Right cardiac atrium (tissue), 5 donors: ENCODE data around the gene RLN3. TPM values are rescaled to one million over a fixed set of nuclear protein-coding genes. Genes with fewer than 3 reads are reported as not detected.
"Not testable (repeated sequence)": the region's sequence is repeated elsewhere in the genome, so short reads cannot be mapped to it uniquely, and the experiment has no call there.

Source experiments
- ATAC-seq, 2 donors: fragments of 200-7000 bp; cut with Tn5 transposase; one replicate each; pipeline versions ENCODE4 v1.8.0 to v1.9.1; 2020; ENCODE audit warnings: moderate library complexity in 2 of 2, mild to moderate bottlenecking in 1 of 2
- DNase-seq, 3 donors: peaks; one replicate each; pipeline ENCODE4 v3.0.0-alpha.2; 2020
- H3K27ac ChIP-seq: one replicate; pipeline ENCODE4 v1.5.1; 2013; ENCODE audit warnings: mild to moderate bottlenecking, low read length, control low read depth, moderate library complexity
- H3K27me3 ChIP-seq: one replicate; pipeline ENCODE4 v1.6.1; 2013; ENCODE audit not compliant: control insufficient read depth, insufficient read depth
- H3K4me1 ChIP-seq: one replicate; pipeline ENCODE4 v1.6.1; 2013; ENCODE audit warnings: low read length; ENCODE audit not compliant: control insufficient read depth, insufficient read depth
- H3K4me3 ChIP-seq: one replicate; pipeline ENCODE4 v1.5.1; 2013; ENCODE audit warnings: low read length, control low read depth
- H3K9me3 ChIP-seq: one replicate; pipeline ENCODE4 v1.6.1; 2013; ENCODE audit warnings: low read length; ENCODE audit not compliant: control insufficient read depth
- WGBS: extraction: QIAGEN DNeasy Blood & Tissue Kit; methylation state at CpG from one replicate; pipeline ENCODE4 v1.1.7; 2013; 5-methylcytosine and 5-hydroxymethylcytosine counted together
- intact Hi-C, 4 donors: fragments of 100-400 bp; cut with DNase I; formaldehyde crosslinking; loops; one replicate each; pipeline versions ENCODE4 v1.11.0 to v1.14.0; 2022 to 2023
- polyA plus RNA-seq: library from polyadenylated mRNA; stranded (reverse); fragments of 200-250 nt; gene quantifications from one replicate; pipeline ENCODE4 v1.2.3, GENCODE V29; 2013
- total RNA-seq, 4 donors: library from RNA; stranded (reverse); fragmentation: NEBNext Ultra II Directional; extraction: Animal tissue kit (Norgen Biotek cat#: 25700); gene quantifications; one replicate each; pipeline ENCODE4 v1.2.1, GENCODE V29; 2021
- donor health status: healthy with polysubstance abuse.
- donor health status: DM: no; HTN: yes; CAD: no.
- donor health status: DM: no; HTN: no; CAD: no.
- donor health status: DM: no; HTN: yes; CAD: no; lungs with severe emphysema.
- donor health status: DM: yes; HTN: yes; CAD: no.

Gene RLN3
- total and polyA plus RNA-seq, 5 donors = not detected

GRCh38 chr19:14005349-14006084, 22.4 kb upstream of the RLN3 start:
- Histone ChIP-seq H3K4me1 (peaks cover 7% of the 10 kb centered on the region), H3K27ac (peak overlapping the region; percentile 95), H3K27me3 (no peaks in the 10 kb centered on the region), H3K4me3 (peak overlapping the region; percentile 94), H3K9me3 (no peaks in the 10 kb centered on the region)
- WGBS = 3% methylated on average over 50 of the region's 50 CpGs
- intact Hi-C loops = no loop called here
- ATAC-seq (peak; percentile 71 to 77), DNase-seq (peak; percentile 93 to 97 (median 96))

GRCh38 chr19:14006085-14006765, 21.7 kb upstream of the RLN3 start, which contains the start of gene RFX1:
Gene RFX1 (minus strand): TSS chr19:14006320. CDS start chr19:13993843, 12,477 bp downstream.
- under 1% methylated on average over 58 of the region's 58 CpGs for WGBS
- intact Hi-C loops = no loop called here

GRCh38 chr19:14006766-14007562, 21.0 kb upstream of the RLN3 start:
- Histone ChIP-seq H3K4me1 (peaks cover 7% of the 10 kb centered on the region), H3K27me3 (no peaks in the 10 kb centered on the region), H3K9me3 (no peaks in the 10 kb centered on the region), H3K27ac (peak overlapping the region; percentile 99), H3K4me3 (peak overlapping the region; percentile 71)
- intact Hi-C loops = no loop called here
- DNase-seq (peak; percentile 90 to 96 (median 95)), ATAC-seq (peak; percentile 65)
- WGBS = 6% methylated on average over 56 of the region's 56 CpGs

More at GRCh38 chr19:14006085-14006765, 21.7 kb upstream of the RLN3 start, which contains the start of gene RFX1:
- Histone ChIP-seq H3K9me3 (no peaks in the 10 kb centered on the region), H3K4me1 (peaks cover 7% of the 10 kb centered on the region), H3K27ac (peak within 1 kb of the TSS; percentile 99), H3K4me3 (peak within 1 kb of the TSS; percentile 94), H3K27me3 (no peaks in the 10 kb centered on the region)
- ATAC-seq (peak; percentile 92 to 93), DNase-seq (peak; percentile 100)

- H3K27me3 ChIP-seq = no peaks in the 10 kb centered on the region
- DNase-seq (no peak), ATAC-seq (no peak)
- H3K9me3 ChIP-seq = no peaks in the 10 kb centered on the region
- no peaks in the 10 kb centered on the region for H3K4me1 ChIP-seq
- no peak overlapping the region for H3K27ac ChIP-seq
- intact Hi-C loops = no loop called here
- H3K4me3 ChIP-seq = no peak overlapping the region
- WGBS = 86% methylated on average over 2 of the region's 2 CpGs
These were observed 15.5 kb upstream of the RLN3 start for GRCh38 chr19:14012378-14012915.

GRCh38 chr19:14015524-14016035, 12.4 kb upstream of the RLN3 start:
- H3K4me1 ChIP-seq = no peaks in the 10 kb centered on the region
- intact Hi-C loops = no loop called here
- WGBS = 72% methylated on average over 8 of the region's 8 CpGs
- H3K27ac ChIP-seq = no peak overlapping the region
- no peak for DNase-seq
- ATAC-seq = no peak
- no peaks in the 10 kb centered on the region for H3K9me3 ChIP-seq
- H3K4me3 ChIP-seq = no peak overlapping the region
- no peaks in the 10 kb centered on the region for H3K27me3 ChIP-seq

- DNase-seq (no peak), ATAC-seq (no peak)
- H3K4me3 ChIP-seq = no peak overlapping the region
- intact Hi-C loops = no loop called here
- no peaks in the 10 kb centered on the region for H3K4me1 ChIP-seq
- H3K27me3 ChIP-seq = no peaks in the 10 kb centered on the region
- H3K9me3 ChIP-seq = no peaks in the 10 kb centered on the region
- no peak overlapping the region for H3K27ac ChIP-seq
- 70% methylated on average over 6 of the region's 6 CpGs for WGBS
These were observed 8.8 kb upstream of the RLN3 start for GRCh38 chr19:14019100-14019499.

GRCh38 chr19:14019739-14020138, 8.2 kb upstream of the RLN3 start:
- ATAC-seq, H3K4me1 ChIP-seq, H3K27ac ChIP-seq, H3K4me3 ChIP-seq, H3K9me3 ChIP-seq, intact Hi-C loops, H3K27me3 ChIP-seq: not testable (repeated sequence)
- 96% methylated on average over 3 of the region's 3 CpGs for WGBS
- peak in 1 of 3 donors; percentile 9 for DNase-seq

GRCh38 chr19:14021474-14021873, 6.5 kb upstream of the RLN3 start:
- ATAC-seq (no peak), DNase-seq (peak in 1 of 3 donors; percentile 59)
- no peaks in the 10 kb centered on the region for H3K4me1 ChIP-seq
- no peak overlapping the region for H3K27ac ChIP-seq
- no peaks in the 10 kb centered on the region for H3K27me3 ChIP-seq
- H3K4me3 ChIP-seq = no peak overlapping the region
- no peaks in the 10 kb centered on the region for H3K9me3 ChIP-seq
- 49% methylated on average over 5 of the region's 5 CpGs for WGBS
- intact Hi-C loops = no loop called here

GRCh38 chr19:14022469-14022868, 5.5 kb upstream of the RLN3 start:
- H3K4me3 ChIP-seq = no peak overlapping the region
- intact Hi-C loops = no loop called here
- WGBS = 88% methylated on average over 4 of the region's 4 CpGs
- H3K27me3 ChIP-seq = no peaks in the 10 kb centered on the region
- H3K9me3 ChIP-seq = no peaks in the 10 kb centered on the region
- DNase-seq (no peak), ATAC-seq (no peak)
- no peak overlapping the region for H3K27ac ChIP-seq
- H3K4me1 ChIP-seq = no peaks in the 10 kb centered on the region

- Histone ChIP-seq H3K4me3 (no peak overlapping the region), H3K9me3 (no peaks in the 10 kb centered on the region), H3K4me1 (no peaks in the 10 kb centered on the region), H3K27me3 (no peaks in the 10 kb centered on the region), H3K27ac (no peak overlapping the region)
- 48% methylated on average over 9 of the region's 9 CpGs for WGBS
- DNase-seq (peak; percentile 53 to 81 (median 77)), ATAC-seq (peak; percentile 86 to 95)
- intact Hi-C loops = no loop called here
These were observed 4.3 kb upstream of the RLN3 start for GRCh38 chr19:14023404-14024235.
